Smooth muscle cell of the umbilical artery (primary cell): ENCODE results near the gene CCDC192. TPM values are rescaled to one million over a fixed set of nuclear protein-coding genes. Genes with fewer than 3 reads are reported as not detected.

ENCODE experiments used
- total RNA-seq: library from RNA; depleted of rRNA; stranded (reverse); fragments of >200 nt; gene quantifications from 2 replicates; pipeline ENCODE4 v1.2.3, GENCODE V29; 2014

The CCDC192 gene
- not detected in 2 replicates for total RNA-seq

GRCh38 chr5:127702926-127703561 lies at the start of gene CCDC192:
TSS of gene CCDC192 (plus strand) at chr5:127703391. CDS start at chr5:127703446, 55 bp downstream.

Other genes starting within 250 kb of the CCDC192 start
- gene PRRC1, start 185.8 kb upstream of the CCDC192 start, total RNA-seq = 66.2 and 97.0 TPM in 2 replicates
- gene CTXN3, start 54.3 kb upstream of the CCDC192 start, total RNA-seq = not detected in 2 replicates